ENCODE data around the gene FLNB. TPM values are rescaled to one million over a fixed set of nuclear protein-coding genes. Genes with fewer than 3 reads are reported as not detected.

FLNB gene
- total and polyA plus RNA-seq, 8 donors = 38.2 to 204 (median 85.9) TPM

DNA sequence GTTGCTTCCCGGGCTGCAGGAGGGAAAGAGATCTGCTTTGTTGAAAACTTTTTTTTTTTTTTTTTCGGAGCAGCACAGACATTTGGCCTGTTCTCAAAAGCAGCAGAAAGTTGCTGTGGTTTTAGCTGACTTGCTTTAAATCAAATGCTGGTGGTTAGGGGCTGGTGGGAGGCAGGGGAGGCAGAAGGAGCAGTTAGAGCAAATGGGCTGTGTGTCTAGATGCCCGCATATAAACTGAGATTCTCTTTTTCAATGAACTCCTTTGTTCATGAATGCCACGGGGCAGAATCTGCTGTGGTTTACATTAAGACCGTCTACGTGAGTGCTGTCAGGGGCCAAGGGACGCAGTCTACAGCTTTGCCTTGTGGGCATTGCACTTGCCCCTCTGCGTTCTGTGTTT lies 95.9 kb downstream of the FLNB start:
- 36 to 60% (median 46%) methylated on average over 8 of the region's 8 CpGs for WGBS, 5 donors
- DNase-seq = no peak
- intact Hi-C loops (cut with DNase I; ENCODE audit: low total_unique reads) = no loop called here
- Histone ChIP-seq H3K27ac (peak overlapping the region; percentile 57 to 83 (median 78)), H3K4me3 (no peak overlapping the region), H3K4me1 (peaks cover 40 to 61% (median 45%) of the 10 kb centered on the region in 4 donors), H3K9me3 (no peaks in the 10 kb centered on the region), H3K36me3 (peaks cover 35 to 94% (median 79%) of the 10 kb centered on the region in 4 donors), H3K27me3 (no peaks in the 10 kb centered on the region)
- TF ChIP-seq POLR2A (IDR thresholded peaks at IDR 0.05) (no peak), EP300 (IDR thresholded peaks at IDR 0.05) (no peak), POLR2AphosphoS5 (IDR thresholded peaks at IDR 0.05) (no peak)
- TF ChIP-seq, protein P1, sequence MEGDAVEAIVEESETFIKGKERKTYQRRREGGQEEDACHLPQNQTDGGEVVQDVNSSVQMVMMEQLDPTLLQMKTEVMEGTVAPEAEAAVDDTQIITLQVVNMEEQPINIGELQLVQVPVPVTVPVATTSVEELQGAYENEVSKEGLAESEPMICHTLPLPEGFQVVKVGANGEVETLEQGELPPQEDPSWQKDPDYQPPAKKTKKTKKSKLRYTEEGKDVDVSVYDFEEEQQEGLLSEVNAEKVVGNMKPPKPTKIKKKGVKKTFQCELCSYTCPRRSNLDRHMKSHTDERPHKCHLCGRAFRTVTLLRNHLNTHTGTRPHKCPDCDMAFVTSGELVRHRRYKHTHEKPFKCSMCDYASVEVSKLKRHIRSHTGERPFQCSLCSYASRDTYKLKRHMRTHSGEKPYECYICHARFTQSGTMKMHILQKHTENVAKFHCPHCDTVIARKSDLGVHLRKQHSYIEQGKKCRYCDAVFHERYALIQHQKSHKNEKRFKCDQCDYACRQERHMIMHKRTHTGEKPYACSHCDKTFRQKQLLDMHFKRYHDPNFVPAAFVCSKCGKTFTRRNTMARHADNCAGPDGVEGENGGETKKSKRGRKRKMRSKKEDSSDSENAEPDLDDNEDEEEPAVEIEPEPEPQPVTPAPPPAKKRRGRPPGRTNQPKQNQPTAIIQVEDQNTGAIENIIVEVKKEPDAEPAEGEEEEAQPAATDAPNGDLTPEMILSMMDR (IDR thresholded peaks at IDR 0.05) = no peak

DNA sequence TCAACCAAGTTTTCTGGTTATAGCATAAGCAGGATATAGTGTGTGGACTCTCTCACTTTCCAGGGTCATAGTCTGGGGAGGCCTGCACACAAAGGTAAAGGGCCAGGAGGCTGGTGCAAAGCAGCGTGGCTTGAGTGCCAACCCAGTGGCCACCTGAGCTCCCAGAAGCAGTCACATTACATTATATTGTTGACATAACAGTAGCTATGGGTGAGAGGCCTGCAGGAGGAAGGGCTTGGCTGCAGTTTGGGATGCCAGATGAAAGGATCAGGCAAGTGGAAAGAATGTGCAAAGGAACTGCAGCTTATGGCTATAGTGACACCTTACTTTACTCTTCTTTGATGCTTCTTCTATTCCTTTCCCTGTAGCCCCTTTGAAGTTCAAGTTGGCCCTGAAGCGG lies 96.5 kb downstream of the FLNB start:
- intact Hi-C loops (cut with DNase I; ENCODE audit: low total_unique reads) = no loop called here
- H3K4me3 ChIP-seq = no peak overlapping the region
- 62 to 78% (median 65%) methylated on average over 2 of the region's 2 CpGs for WGBS, 5 donors
- peak overlapping the region in 4 of 5 donors; percentile 71 to 83 (median 78) for H3K27ac ChIP-seq
- TF ChIP-seq, protein P1 (IDR thresholded peaks at IDR 0.05) = no peak
- TF ChIP-seq POLR2A (IDR thresholded peaks at IDR 0.05) (no peak), POLR2AphosphoS5 (IDR thresholded peaks at IDR 0.05) (no peak), EP300 (IDR thresholded peaks at IDR 0.05) (no peak)
- no peaks in the 10 kb centered on the region for H3K9me3 ChIP-seq
- DNase-seq = peak in 1 of 2 donors; percentile 34
- H3K36me3 ChIP-seq = peaks cover 35 to 94% (median 79%) of the 10 kb centered on the region in 4 donors
- H3K4me1 ChIP-seq = peaks cover 40 to 55% (median 43%) of the 10 kb centered on the region in 4 donors
- no peaks in the 10 kb centered on the region for H3K27me3 ChIP-seq

DNA sequence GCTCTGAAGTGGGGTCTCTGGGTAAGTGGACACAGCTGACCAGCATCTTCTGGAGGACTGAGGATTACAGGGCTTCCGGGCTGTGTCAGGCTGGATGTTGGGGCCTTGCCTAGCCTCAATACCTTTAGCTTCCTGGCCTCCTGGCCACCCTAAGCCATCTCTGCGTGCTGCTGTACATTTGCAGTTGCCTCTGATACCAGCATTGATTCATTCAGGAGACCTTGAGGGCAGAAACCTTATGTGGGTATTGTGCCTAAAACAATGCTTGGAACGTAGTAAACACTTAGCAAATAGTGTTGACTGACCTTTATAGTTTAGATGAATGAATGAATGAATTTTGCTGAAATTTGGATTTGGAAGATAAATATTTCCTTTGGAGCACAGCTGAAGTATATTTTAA lies 97.0 kb downstream of the FLNB start:
- no peaks in the 10 kb centered on the region for H3K27me3 ChIP-seq
- WGBS, 5 donors = 60 to 87% (median 77%) methylated on average over 3 of the region's 3 CpGs
- intact Hi-C loops (cut with DNase I; ENCODE audit: low total_unique reads) = no loop called here
- H3K27ac ChIP-seq = peak overlapping the region in 2 of 5 donors; percentile 78 to 83
- H3K4me1 ChIP-seq = peaks cover 40 to 51% (median 43%) of the 10 kb centered on the region in 4 donors
- TF ChIP-seq POLR2A (IDR thresholded peaks at IDR 0.05) = no peak
- TF ChIP-seq, protein P1 (IDR thresholded peaks at IDR 0.05) = no peak
- TF ChIP-seq POLR2AphosphoS5 (IDR thresholded peaks at IDR 0.05) = no peak
- no peak for TF ChIP-seq EP300 (IDR thresholded peaks at IDR 0.05)
- H3K4me3 ChIP-seq = no peak overlapping the region
- no peak for DNase-seq
- H3K36me3 ChIP-seq = peaks cover 38 to 96% (median 81%) of the 10 kb centered on the region in 4 donors
- no peaks in the 10 kb centered on the region for H3K9me3 ChIP-seq

DNA sequence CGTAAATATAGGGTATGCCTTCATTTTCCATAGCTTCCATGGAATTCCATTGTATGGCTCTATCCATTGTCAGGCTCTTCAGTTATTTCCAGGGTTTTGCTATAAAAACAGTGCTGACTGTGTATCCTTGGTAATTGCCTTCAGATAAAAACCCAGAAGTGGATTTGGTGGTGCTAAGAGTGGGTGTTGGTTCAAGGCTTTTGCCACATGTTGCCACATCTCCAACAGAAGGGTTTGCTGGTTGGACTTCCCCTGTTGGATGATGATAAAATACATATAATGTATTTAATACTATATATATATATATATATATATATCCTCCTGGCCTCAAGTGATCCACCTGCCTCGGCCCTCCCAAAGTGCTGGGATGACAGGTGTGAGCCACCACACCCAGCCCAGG lies 97.8 kb downstream of the FLNB start:
- WGBS, 5 donors = 94 to 97% (median 96%) methylated on average over 2 of the region's 2 CpGs
- Histone ChIP-seq H3K27ac (no peak overlapping the region), H3K4me1 (peaks cover 37 to 54% (median 47%) of the 10 kb centered on the region in 4 donors), H3K4me3 (no peak overlapping the region), H3K36me3 (peaks cover 42 to 98% (median 86%) of the 10 kb centered on the region in 4 donors), H3K27me3 (no peaks in the 10 kb centered on the region), H3K9me3 (no peaks in the 10 kb centered on the region)
- TF ChIP-seq EP300 (IDR thresholded peaks at IDR 0.05) = no peak
- TF ChIP-seq, protein P1 (IDR thresholded peaks at IDR 0.05) = no peak
- no peak for TF ChIP-seq POLR2AphosphoS5 (IDR thresholded peaks at IDR 0.05)
- TF ChIP-seq POLR2A (IDR thresholded peaks at IDR 0.05) = no peak
- DNase-seq = no peak
- intact Hi-C loops (cut with DNase I; ENCODE audit: low total_unique reads) = no loop called here
